Measurements from ENCODE around the gene NEK11. TPM values are rescaled to one million over a fixed set of nuclear protein-coding genes. Genes with fewer than 3 reads are reported as not detected.

Gene NEK11
- total and polyA plus RNA-seq, 9 of the 15 experiments (the other 6 are each of a cell fraction or from before 2014, with no cell fraction given) = 0.28 to 1.5 (median 0.87) TPM

GRCh38 chr3:131387796-131388489 is 361.3 kb downstream of the NEK11 start:
- peaks cover 14% of the 10 kb centered on the region; the same call in 2 of the 3 replicates for H3K36me3 ChIP-seq (ENCODE audit: control insufficient read depth, insufficient read depth, low read length)
- DNase-seq (ENCODE audit: extremely low read depth in 1 of 4, low spot score in 3 of 4) (no peak), FAIRE-seq (no peak), ATAC-seq (no peak)
- 0 out of 3 replicates have a peak, but pooled peaks cover under 1% of the 10 kb centered on the region for H3K79me2 ChIP-seq (ENCODE audit: control insufficient read depth, insufficient read depth, low read length)
- 15% methylated on average over 1 of the region's 1 CpG for WGBS (ENCODE audit: insufficient coverage, low coverage, missing lambda C conversion rate)
- no peaks in the 10 kb centered on the region for H3K27me3 ChIP-seq (ENCODE audit: control insufficient read depth in 2 of 2, insufficient read depth in 2 of 2, low read length in 2 of 2)
- BruUV-seq (replicated peaks) = no TSS peak
- no peak overlapping the region for H3K4me2 ChIP-seq (ENCODE audit: insufficient read depth, low read length)
- intact Hi-C loops (cut with micrococcal nuclease) = no loop called here
- H3K9ac ChIP-seq (ENCODE audit: insufficient read depth in 1 of 2, low read depth in 2 of 2, low read length in 2 of 2) = no peak overlapping the region
- ChIA-PET CTCF (ENCODE audit: low intra/inter-chr PET ratio) (no interaction called here), POLR2A (no interaction called here)
- TF ChIP-seq PTBP1 (IDR thresholded peaks at IDR 0.05; ENCODE audit: low read depth, low read length) = no peak
- TF ChIP-seq ZBTB33 (CRISPR knock-in tag; IDR thresholded peaks at IDR 0.05) = no peak
- TF ChIP-seq NCOA4 (IDR thresholded peaks at IDR 0.05; ENCODE audit: partially characterized antibody) = no peak
- no peak for TF ChIP-seq ARID4B (CRISPR knock-in tag; IDR thresholded peaks at IDR 0.05)
- TF ChIP-seq ZBTB17 (CRISPR knock-in tag; IDR thresholded peaks at IDR 0.05) = no peak
- no peak for TF ChIP-seq DIDO1 (tag; IDR thresholded peaks at IDR 0.05; ENCODE audit: low read depth)
- no peak for TF ChIP-seq THAP7 (CRISPR knock-in tag; IDR thresholded peaks at IDR 0.05)
- TF ChIP-seq STAT5B (CRISPR knock-in tag; IDR thresholded peaks at IDR 0.05) = no peak
- no peaks in the 10 kb centered on the region for H3K9me3 ChIP-seq (replicated peaks; ENCODE audit: control insufficient read depth, insufficient read depth, low read depth, low read length)
- in situ Hi-C loops (cut with MboI) = no loop called here
- H3K9me1 ChIP-seq (ENCODE audit: control insufficient read depth, insufficient read depth, low read length) = no peaks in the 10 kb centered on the region
- H3K4me1 ChIP-seq (replicated peaks in 1 of 2; ENCODE audit: control insufficient read depth in 2 of 2, insufficient read depth in 2 of 2, low read length in 2 of 2) = no peaks in the 10 kb centered on the region
- H3K4me3 ChIP-seq = no peak overlapping the region
- H2AFZ ChIP-seq (ENCODE audit: low read depth, low read length) = no peak overlapping the region
- no peak overlapping the region for H3K27ac ChIP-seq (ENCODE audit: extremely low read depth, low read depth, low read length)
- H4K20me1 ChIP-seq (replicated peaks; ENCODE audit: control insufficient read depth, insufficient read depth, low read length) = no peaks in the 10 kb centered on the region
